WTC11 (cell line): ENCODE measurements around the gene MRPS34. TPM values are rescaled to one million over a fixed set of nuclear protein-coding genes. Genes with fewer than 3 reads are reported as not detected.

Experiments used
- ATAC-seq: fragments of 200-7000 bp; cut with Tn5 transposase; 2 replicates; pipeline ENCODE4 v1.10.0; 2021; ENCODE audit warnings: mild to moderate bottlenecking, moderate library complexity
- CTCF ChIA-PET: fragments of 300-600 bp; sonication (Branson Sonifier 250); formaldehyde crosslinking; loops from one replicate; lab custom pipeline; 2021; ENCODE audit warnings: antibody characterized with exemption; lab: Charles Lee
- POLR2A ChIA-PET: fragments of 350-600 bp; sonication (Branson Sonifier 250); formaldehyde crosslinking; loops from one replicate; lab custom pipeline; 2021; ENCODE audit warnings: antibody characterized with exemption; lab: Charles Lee
- DNase-seq: peaks from one replicate; pipeline ENCODE4 v3.0.0; 2021; ENCODE audit warnings: low spot score
- H3K27ac Mint-ChIP-seq: 2 replicates; pipeline ENCODE4 v1.8.0; 2021; ENCODE audit warnings: mixed read lengths
- H3K27me3 Mint-ChIP-seq: 2 replicates; pipeline ENCODE4 v1.8.0; 2021; ENCODE audit warnings: low read depth, mild to moderate bottlenecking, moderate library complexity, mixed read lengths
- H3K36me3 Mint-ChIP-seq: 2 replicates; pipeline ENCODE4 v1.8.0; 2021; ENCODE audit warnings: mixed read lengths
- H3K4me1 Mint-ChIP-seq: 2 replicates; pipeline ENCODE4 v1.8.0; 2022; ENCODE audit warnings: mixed read lengths
- H3K4me3 Mint-ChIP-seq: 2 replicates; pipeline ENCODE4 v1.8.0; 2021; ENCODE audit warnings: mild to moderate bottlenecking, moderate library complexity, mixed read lengths
- H3K9me3 Mint-ChIP-seq: 2 replicates; pipeline ENCODE4 v1.8.0; 2021; ENCODE audit warnings: mixed read lengths
- AR ChIP-seq: fragments of 250-450 bp; sonication (Bioruptor Pico); IDR thresholded peaks from 2 replicates; pipeline ENCODE4 v1.9.0; 2021; ENCODE audit warnings: mild to moderate bottlenecking
- CTCF ChIP-seq: fragments of 200-600 bp; IDR thresholded peaks from 2 replicates; pipeline ENCODE4 v1.8.0; 2022; ENCODE audit warnings: antibody characterized with exemption
- E2F4 ChIP-seq: sonication (generic); formaldehyde crosslinking; IDR thresholded peaks from 2 replicates; pipeline ENCODE4 v1.8.1; 2022; ENCODE audit warnings: low read depth, mild to moderate bottlenecking, moderate library complexity, missing genetic modification reagents, borderline replicate concordance
- E2F5 ChIP-seq: sonication (generic); formaldehyde crosslinking; IDR thresholded peaks from 2 replicates; pipeline ENCODE4 v1.8.1; 2022; ENCODE audit warnings: mild to moderate bottlenecking, moderate library complexity, missing genetic modification reagents
- EMX1 ChIP-seq: fragments of 250-450 bp; sonication (Bioruptor Pico); IDR thresholded peaks from 2 replicates; pipeline ENCODE4 v1.8.0; 2021; ENCODE audit warnings: mild to moderate bottlenecking
- FOXP1 ChIP-seq: sonication (generic); formaldehyde crosslinking; IDR thresholded peaks from 2 replicates; pipeline ENCODE4 v1.8.0; 2022; ENCODE audit warnings: missing genetic modification reagents, mild to moderate bottlenecking, moderate library complexity, borderline replicate concordance
- HMGA2 ChIP-seq: fragments of 250-450 bp; sonication (Bioruptor Pico); IDR thresholded peaks from 2 replicates; pipeline ENCODE4 v1.4.0; 2021; ENCODE audit warnings: mild to moderate bottlenecking, moderate library complexity
- IRF2 ChIP-seq: sonication (generic); formaldehyde crosslinking; IDR thresholded peaks from 2 replicates; pipeline ENCODE4 v1.8.0; 2022; ENCODE audit warnings: low read depth, missing genetic modification reagents, borderline replicate concordance
- JAZF1 ChIP-seq: fragments of 250-450 bp; sonication (Bioruptor Pico); IDR thresholded peaks from 2 replicates; pipeline ENCODE4 v1.9.0; 2021; ENCODE audit warnings: moderate library complexity, mild to moderate bottlenecking, inconsistent platforms
- KAT7 ChIP-seq: sonication (generic); formaldehyde crosslinking; IDR thresholded peaks from 2 replicates; pipeline ENCODE4 v1.8.1; 2023; ENCODE audit warnings: missing genetic modification reagents, mild to moderate bottlenecking, borderline replicate concordance
- MXD4 ChIP-seq: fragments of 250-450 bp; sonication (Bioruptor Pico); IDR thresholded peaks from 2 replicates; pipeline ENCODE4 v1.8.0; 2021; ENCODE audit warnings: mild to moderate bottlenecking, moderate library complexity, borderline replicate concordance
- MYBL2 ChIP-seq: sonication (generic); formaldehyde crosslinking; IDR thresholded peaks from 2 replicates; pipeline ENCODE4 v1.8.1; 2023; ENCODE audit warnings: mild to moderate bottlenecking, moderate library complexity, missing genetic modification reagents
- NFE2L1 ChIP-seq: sonication (generic); formaldehyde crosslinking; IDR thresholded peaks from 2 replicates; pipeline ENCODE4 v1.8.1; 2023; ENCODE audit warnings: missing genetic modification reagents
- TCF7 ChIP-seq: sonication (generic); formaldehyde crosslinking; IDR thresholded peaks from 2 replicates; pipeline ENCODE4 v1.8.0; 2022; ENCODE audit warnings: mild to moderate bottlenecking, low read depth, missing genetic modification reagents, moderate library complexity
- ZBTB21 ChIP-seq: sonication (generic); formaldehyde crosslinking; IDR thresholded peaks from 2 replicates; pipeline ENCODE4 v1.8.1; 2023; ENCODE audit warnings: mild to moderate bottlenecking, missing genetic modification reagents, borderline replicate concordance
- ZNF138 ChIP-seq: sonication (generic); formaldehyde crosslinking; conservative IDR thresholded peaks from 2 replicates; pipeline ENCODE4 v1.8.1; 2022; ENCODE audit warnings: mild to moderate bottlenecking, moderate library complexity, missing genetic modification reagents
- ZNF219 ChIP-seq: sonication (generic); formaldehyde crosslinking; IDR thresholded peaks from 2 replicates; pipeline ENCODE4 v1.8.0; 2023; ENCODE audit warnings: missing genetic modification reagents, mild to moderate bottlenecking, borderline replicate concordance
- ZNF232 ChIP-seq: sonication (generic); formaldehyde crosslinking; IDR thresholded peaks from 2 replicates; pipeline ENCODE4 v1.8.0; 2022; ENCODE audit warnings: mild to moderate bottlenecking, missing genetic modification reagents
- ZNF671 ChIP-seq: fragments of 250-450 bp; sonication (Bioruptor Pico); IDR thresholded peaks from 2 replicates; pipeline ENCODE4 v1.8.0; 2021; ENCODE audit warnings: mild to moderate bottlenecking
- total RNA-seq: library from RNA; stranded (reverse); gene quantifications from 3 replicates; pipeline ENCODE4 v1.2.3, GENCODE V29; 2021
- TF ChIP-seq, protein P1 (sequence below): fragments of 250-450 bp; sonication (Bioruptor Pico); IDR thresholded peaks from 2 replicates; pipeline ENCODE4 v1.9.0; 2021; ENCODE audit warnings: moderate library complexity, mild to moderate bottlenecking, inconsistent platforms, borderline replicate concordance
- TF ChIP-seq, protein P2 (sequence below): sonication (generic); formaldehyde crosslinking; IDR thresholded peaks from 2 replicates; pipeline ENCODE4 v1.8.0; 2022; ENCODE audit warnings: mild to moderate bottlenecking, missing genetic modification reagents
- TF ChIP-seq, protein P3 (sequence below): sonication (generic); formaldehyde crosslinking; IDR thresholded peaks from 2 replicates; pipeline ENCODE4 v1.8.1; 2023; ENCODE audit warnings: mild to moderate bottlenecking, missing genetic modification reagents, moderate library complexity

The MRPS34 gene
- total RNA-seq, 1 experiment from 2014 or later, result 258 TPM

DNA sequence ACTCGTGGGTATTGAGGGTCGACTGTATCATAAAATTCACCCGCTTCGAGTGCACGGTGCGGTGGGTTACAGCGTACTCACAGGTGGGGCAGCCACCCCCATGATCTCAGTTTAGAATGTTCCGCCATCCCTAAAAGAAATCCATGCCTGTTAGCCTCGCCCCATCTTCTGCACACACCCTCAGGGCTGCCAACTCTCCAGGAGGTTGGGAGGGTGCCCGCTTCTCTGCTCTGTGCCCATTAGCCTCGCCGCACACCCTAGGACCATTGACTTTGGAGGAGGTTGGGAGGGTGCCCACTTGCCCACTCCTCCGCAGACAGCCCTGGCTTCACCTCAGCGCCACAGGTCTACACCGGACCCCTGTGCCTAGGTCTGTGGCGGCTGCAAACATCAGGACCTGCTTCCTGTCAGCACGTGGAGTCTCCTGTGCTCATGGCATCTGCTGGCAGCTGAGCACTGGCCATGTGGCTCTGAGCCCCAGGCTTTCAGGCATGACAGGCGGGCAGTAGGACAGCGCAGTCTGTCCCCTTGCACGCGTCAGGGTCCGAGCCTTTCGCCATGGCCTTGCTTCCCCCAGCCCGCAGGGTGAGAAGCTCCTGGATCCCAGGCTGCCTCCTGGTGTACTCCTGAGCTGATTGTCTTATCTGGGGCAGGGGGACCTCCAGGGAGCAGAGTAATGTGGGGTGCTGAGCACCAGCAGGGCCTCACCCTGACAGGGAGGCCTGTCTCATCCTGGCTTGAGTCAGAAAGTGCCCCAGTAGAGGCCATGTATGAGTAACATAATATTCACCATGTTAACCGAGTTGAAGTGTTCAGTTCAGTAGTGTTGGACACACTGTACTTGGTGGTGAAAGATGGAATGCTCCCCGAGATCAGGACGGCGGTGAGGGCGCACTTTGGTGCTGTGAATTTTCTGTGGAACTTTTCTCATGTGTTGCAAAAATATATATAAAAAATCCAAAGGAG is 23.5 kb downstream of the MRPS34 start:
- DNase-seq (no peak), ATAC-seq (no peak)
- no peaks in the 10 kb centered on the region for H3K9me3 Mint-ChIP-seq
- CTCF ChIA-PET, result interaction anchor here (2.0 kb wide), 1 partner anchor 43 kb away, joined by 6 read pairs; the partner anchor contains the start of gene MAPK8IP3
- H3K27me3 Mint-ChIP-seq, result no peaks in the 10 kb centered on the region
- TF ChIP-seq, protein P1, sequence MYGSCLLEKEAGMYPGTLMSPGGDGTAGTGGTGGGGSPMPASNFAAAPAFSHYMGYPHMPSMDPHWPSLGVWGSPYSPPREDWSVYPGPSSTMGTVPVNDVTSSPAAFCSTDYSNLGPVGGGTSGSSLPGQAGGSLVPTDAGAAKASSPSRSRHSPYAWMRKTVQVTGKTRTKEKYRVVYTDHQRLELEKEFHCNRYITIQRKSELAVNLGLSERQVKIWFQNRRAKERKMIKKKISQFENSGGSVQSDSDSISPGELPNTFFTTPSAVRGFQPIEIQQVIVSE (CRISPR knock-in tag), result no peak
- TF ChIP-seq NFE2L1 (CRISPR knock-in tag) (no peak), JAZF1 (CRISPR knock-in tag) (no peak), MYBL2 (CRISPR knock-in tag) (no peak), TCF7 (CRISPR knock-in tag) (no peak), IRF2 (CRISPR knock-in tag) (no peak), EMX1 (CRISPR knock-in tag) (no peak), FOXP1 (CRISPR knock-in tag) (no peak), AR (CRISPR knock-in tag) (no peak)
- TF ChIP-seq, protein P2, sequence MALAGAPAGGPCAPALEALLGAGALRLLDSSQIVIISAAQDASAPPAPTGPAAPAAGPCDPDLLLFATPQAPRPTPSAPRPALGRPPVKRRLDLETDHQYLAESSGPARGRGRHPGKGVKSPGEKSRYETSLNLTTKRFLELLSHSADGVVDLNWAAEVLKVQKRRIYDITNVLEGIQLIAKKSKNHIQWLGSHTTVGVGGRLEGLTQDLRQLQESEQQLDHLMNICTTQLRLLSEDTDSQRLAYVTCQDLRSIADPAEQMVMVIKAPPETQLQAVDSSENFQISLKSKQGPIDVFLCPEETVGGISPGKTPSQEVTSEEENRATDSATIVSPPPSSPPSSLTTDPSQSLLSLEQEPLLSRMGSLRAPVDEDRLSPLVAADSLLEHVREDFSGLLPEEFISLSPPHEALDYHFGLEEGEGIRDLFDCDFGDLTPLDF, result no peak
- no peaks in the 10 kb centered on the region for H3K4me1 Mint-ChIP-seq
- H3K27ac Mint-ChIP-seq, result no peak overlapping the region
- POLR2A ChIA-PET, result no interaction called here
- H3K36me3 Mint-ChIP-seq, result peaks cover 13% of the 10 kb centered on the region
- no peak overlapping the region for H3K4me3 Mint-ChIP-seq

- no peak overlapping the region for H3K4me3 Mint-ChIP-seq
- H3K27ac Mint-ChIP-seq, result no peak overlapping the region
- H3K4me1 Mint-ChIP-seq, result no peaks in the 10 kb centered on the region
- no peaks in the 10 kb centered on the region for H3K9me3 Mint-ChIP-seq
- DNase-seq, result no peak
- H3K27me3 Mint-ChIP-seq, result no peaks in the 10 kb centered on the region
- ChIA-PET POLR2A (no interaction called here), CTCF (no interaction called here)
- ATAC-seq, result no peak
- H3K36me3 Mint-ChIP-seq, result peaks cover 12% of the 10 kb centered on the region
- TF ChIP-seq, protein P3, sequence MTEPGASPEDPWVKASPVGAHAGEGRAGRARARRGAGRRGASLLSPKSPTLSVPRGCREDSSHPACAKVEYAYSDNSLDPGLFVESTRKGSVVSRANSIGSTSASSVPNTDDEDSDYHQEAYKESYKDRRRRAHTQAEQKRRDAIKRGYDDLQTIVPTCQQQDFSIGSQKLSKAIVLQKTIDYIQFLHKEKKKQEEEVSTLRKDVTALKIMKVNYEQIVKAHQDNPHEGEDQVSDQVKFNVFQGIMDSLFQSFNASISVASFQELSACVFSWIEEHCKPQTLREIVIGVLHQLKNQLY, result no peak
- no peak for TF ChIP-seq EMX1 (CRISPR knock-in tag)
- TF ChIP-seq E2F5, result no peak
- TF ChIP-seq ZNF232 (CRISPR knock-in tag), result no peak
- no peak for TF ChIP-seq KAT7 (CRISPR knock-in tag)
- no peak for TF ChIP-seq E2F4 (CRISPR knock-in tag)
- TF ChIP-seq HMGA2 (CRISPR knock-in tag), result no peak
- TF ChIP-seq ZNF671 (CRISPR knock-in tag), result no peak
- no peak for TF ChIP-seq ZNF219 (CRISPR knock-in tag)
- no peak for TF ChIP-seq ZBTB21 (CRISPR knock-in tag)
- no peak for TF ChIP-seq CTCF
- TF ChIP-seq FOXP1 (CRISPR knock-in tag), result no peak
- TF ChIP-seq MXD4 (CRISPR knock-in tag), result no peak
- TF ChIP-seq ZNF138 (CRISPR knock-in tag), result no peak
These were observed 25.0 kb downstream of the MRPS34 start for GRCh38 chr16:1747934-1748333.
